Measurements from ENCODE around the gene JAKMIP1.

Gene JAKMIP1

GRCh38 chr4:6079965-6080364 lies 120.4 kb downstream of the JAKMIP1 start:
- no peak for DNase-seq (ENCODE audit: low read depth)
- no peak for TF ChIP-seq CTCF (IDR thresholded peaks at IDR 0.05; ENCODE audit: low read depth, low read length, missing control alignments)
- no peak overlapping the region for H3K4me3 ChIP-seq (ENCODE audit: low read depth, low read length)

DNA sequence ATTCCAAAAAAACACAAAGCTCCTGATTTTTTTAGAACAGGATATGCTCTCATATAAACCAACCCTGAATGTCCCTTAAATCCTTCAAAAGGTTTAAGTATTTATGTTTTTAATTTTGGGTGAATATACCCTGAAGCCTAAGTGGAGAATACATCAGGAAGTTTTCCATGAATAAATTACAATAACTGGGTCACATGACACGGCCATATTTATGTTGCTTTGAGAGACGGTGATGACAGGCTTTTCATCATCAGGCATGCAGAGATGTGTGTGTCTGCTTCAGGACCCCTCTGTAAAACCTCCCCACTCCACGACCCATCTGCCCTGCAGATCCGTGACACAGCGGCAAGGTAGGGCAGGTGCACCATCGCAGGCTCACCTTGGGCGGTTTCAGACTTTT lies 121.8 kb downstream of the JAKMIP1 start:
- DNase-seq (ENCODE audit: low read depth): no peak

GRCh38 chr4:6076391-6076790 lies 124.0 kb downstream of the JAKMIP1 start:
- DNase-seq (ENCODE audit: low read depth): no peak
- H3K4me3 ChIP-seq (ENCODE audit: low read depth, low read length): no peak overlapping the region
- peak; percentile 42 for TF ChIP-seq CTCF (IDR thresholded peaks at IDR 0.05; ENCODE audit: low read depth, low read length, missing control alignments)

More for the DNA sequence above, 121.8 kb downstream of the JAKMIP1 start:
- no peak overlapping the region for H3K4me3 ChIP-seq (ENCODE audit: low read depth, low read length)
- no peak for TF ChIP-seq CTCF (IDR thresholded peaks at IDR 0.05; ENCODE audit: low read depth, low read length, missing control alignments)

- DNase-seq (ENCODE audit: low read depth): no peak
- no peak for TF ChIP-seq CTCF (IDR thresholded peaks at IDR 0.05; ENCODE audit: low read depth, low read length, missing control alignments)
- no peak overlapping the region for H3K4me3 ChIP-seq (ENCODE audit: low read depth, low read length)
Observed at GRCh38 chr4:6074758-6075157, 125.6 kb downstream of the JAKMIP1 start.

- no peak for DNase-seq (ENCODE audit: low read depth)
- no peak for TF ChIP-seq CTCF (IDR thresholded peaks at IDR 0.05; ENCODE audit: low read depth, low read length, missing control alignments)
- H3K4me3 ChIP-seq (ENCODE audit: low read depth, low read length): no peak overlapping the region
Observed at GRCh38 chr4:6071959-6072720, 128.2 kb downstream of the JAKMIP1 start.

GRCh38 chr4:6071191-6071958 lies 129.0 kb downstream of the JAKMIP1 start:
- no peak overlapping the region for H3K4me3 ChIP-seq (ENCODE audit: low read depth, low read length)
- DNase-seq (ENCODE audit: low read depth): no peak
- TF ChIP-seq CTCF (IDR thresholded peaks at IDR 0.05; ENCODE audit: low read depth, low read length, missing control alignments): no peak
